Caco-2 (cell line): ENCODE results near the gene SUPV3L1. TPM values are rescaled to one million over a fixed set of nuclear protein-coding genes. Genes with fewer than 3 reads are reported as not detected.

ENCODE experiments used
- BruUV-seq: library from RNA; stranded (reverse); fragments of 400-500 nt; replicated peaks from 2 replicates; lab custom pipeline; 2021; lab: Mats Ljungman, UMichigan
- CTCF ChIA-PET: fragments of 300-600 bp; sonication (Branson Sonifier 250); formaldehyde crosslinking; loops from one replicate; lab custom pipeline; 2022; ENCODE audit warnings: antibody characterized with exemption; lab: Charles Lee
- POLR2A ChIA-PET: fragments of 300-600 bp; sonication (Branson Sonifier 250); formaldehyde crosslinking; loops from one replicate; lab custom pipeline; 2022; ENCODE audit warnings: antibody characterized with exemption; lab: Charles Lee
- DNase-seq, 2 experiments: peaks; one replicate each; pipeline versions ENCODE4 v3.0.0 to v3.0.0-alpha.2; 2020 to 2022
- H3K27me3 ChIP-seq: replicated peaks from 2 replicates; pipeline ENCODE4 v1.6.0; 2011; ENCODE audit warnings: low read length; ENCODE audit not compliant: control insufficient read depth, insufficient read depth
- H3K36me3 ChIP-seq: 2 replicates; pipeline ENCODE4 v1.5.1; 2011; ENCODE audit warnings: low read length; ENCODE audit not compliant: control insufficient read depth, insufficient read depth
- H3K4me1 ChIP-seq: fragments of 250-450 bp; sonication (Bioruptor Pico); 2 replicates; pipeline ENCODE4 v1.5.1; 2020; ENCODE audit warnings: mild to moderate bottlenecking
- H3K4me3 ChIP-seq: 2 replicates; pipeline ENCODE4 v1.5.1; 2011; ENCODE audit warnings: low read depth, mild to moderate bottlenecking, control low read depth, low read length
- H3K9me3 ChIP-seq: fragments of 250-450 bp; sonication (Bioruptor Pico); 2 replicates; pipeline ENCODE4 v1.5.1; 2020; ENCODE audit warnings: mild to moderate bottlenecking, moderate library complexity
- H3K27ac Mint-ChIP-seq: one replicate; pipeline ENCODE4 v1.8.0; 2022; ENCODE audit warnings: mixed read lengths; ENCODE audit not compliant: unreplicated experiment
- H3K27me3 Mint-ChIP-seq: one replicate; pipeline ENCODE4 v1.8.0; 2022; ENCODE audit warnings: mixed read lengths; ENCODE audit not compliant: insufficient read depth, unreplicated experiment
- H3K36me3 Mint-ChIP-seq: one replicate; pipeline ENCODE4 v1.8.0; 2022; ENCODE audit warnings: mild to moderate bottlenecking, mixed read lengths; ENCODE audit not compliant: insufficient read depth, unreplicated experiment
- H3K4me1 Mint-ChIP-seq: one replicate; pipeline ENCODE4 v1.8.0; 2022; ENCODE audit warnings: low read depth, mixed read lengths; ENCODE audit not compliant: unreplicated experiment
- H3K4me3 Mint-ChIP-seq: one replicate; pipeline ENCODE4 v1.8.0; 2022; ENCODE audit warnings: mild to moderate bottlenecking, moderate library complexity, mixed read lengths; ENCODE audit not compliant: unreplicated experiment
- H3K9me3 Mint-ChIP-seq: one replicate; pipeline ENCODE4 v1.8.0; 2022; ENCODE audit warnings: mixed read lengths; ENCODE audit not compliant: unreplicated experiment
- intact Hi-C: fragments of 100-400 bp; cut with micrococcal nuclease; formaldehyde crosslinking; loops from one replicate; pipeline ENCODE4 v1.10.0; 2022; ENCODE audit not compliant: unreplicated experiment
- total RNA-seq: library from RNA; stranded (reverse); gene quantifications from 2 replicates; pipeline ENCODE4 v1.2.3, GENCODE V29; 2022
- TF ChIP-seq, protein P1 (sequence below), 2 experiments: fragments of 200-600 bp in 1 of 2; IDR thresholded peaks; 1 replicate in 1 of 2; 2 replicates in 1 of 2; pipeline versions ENCODE4 v1.5.1 to v1.8.0; 2011 to 2022; ENCODE audit warnings: antibody characterized with exemption in 1 of 2, control low read depth in 1 of 2, inconsistent platforms in 1 of 2, low read depth in 1 of 2, low read length in 1 of 2, mild to moderate bottlenecking in 1 of 2, moderate library complexity in 1 of 2; ENCODE audit not compliant: insufficient read depth in 1 of 2, severe bottlenecking in 1 of 2, unreplicated experiment in 1 of 2

SUPV3L1 gene
- total RNA-seq, 1 experiment from 2014 or later, result 77.1 TPM

DNA sequence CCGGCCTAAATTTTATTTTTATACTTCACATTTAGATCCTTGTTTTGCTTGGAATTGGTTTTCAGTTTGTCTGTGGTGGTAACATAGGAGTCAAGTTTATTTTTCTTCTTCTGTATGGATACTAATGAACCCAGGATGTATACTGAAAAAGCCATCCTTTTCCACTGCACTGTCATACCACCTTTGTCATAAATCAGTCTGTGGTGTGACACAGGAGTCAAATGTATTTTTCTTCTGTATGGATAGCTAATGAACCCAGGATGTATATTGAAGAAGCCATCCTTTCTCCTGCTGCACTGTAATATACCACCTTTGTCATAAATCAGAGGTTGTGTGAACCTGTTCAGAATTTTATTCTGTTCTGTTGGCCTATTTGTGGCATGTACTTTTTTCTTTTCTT, 34.7 kb upstream of the SUPV3L1 start:
- Histone ChIP-seq H3K9me3 (no peaks in the 10 kb centered on the region), H3K4me1 (no peaks in the 10 kb centered on the region), H3K4me3 (no peak overlapping the region), H3K27me3 (no peaks in the 10 kb centered on the region), H3K36me3 (peaks cover 3% of the 10 kb centered on the region; the same call in 1 of the 2 replicates)
- CTCF ChIA-PET, result no interaction called here
- POLR2A ChIA-PET, result interaction anchor here (0.6 kb wide), 1 partner anchor 9 kb away, joined by 3 read pairs; no protein-coding TSS in a partner anchor
- H3K4me1 Mint-ChIP-seq, result no peaks in the 10 kb centered on the region
- DNase-seq, result no peak
- intact Hi-C loops, result no loop called here
- TF ChIP-seq, protein P1, sequence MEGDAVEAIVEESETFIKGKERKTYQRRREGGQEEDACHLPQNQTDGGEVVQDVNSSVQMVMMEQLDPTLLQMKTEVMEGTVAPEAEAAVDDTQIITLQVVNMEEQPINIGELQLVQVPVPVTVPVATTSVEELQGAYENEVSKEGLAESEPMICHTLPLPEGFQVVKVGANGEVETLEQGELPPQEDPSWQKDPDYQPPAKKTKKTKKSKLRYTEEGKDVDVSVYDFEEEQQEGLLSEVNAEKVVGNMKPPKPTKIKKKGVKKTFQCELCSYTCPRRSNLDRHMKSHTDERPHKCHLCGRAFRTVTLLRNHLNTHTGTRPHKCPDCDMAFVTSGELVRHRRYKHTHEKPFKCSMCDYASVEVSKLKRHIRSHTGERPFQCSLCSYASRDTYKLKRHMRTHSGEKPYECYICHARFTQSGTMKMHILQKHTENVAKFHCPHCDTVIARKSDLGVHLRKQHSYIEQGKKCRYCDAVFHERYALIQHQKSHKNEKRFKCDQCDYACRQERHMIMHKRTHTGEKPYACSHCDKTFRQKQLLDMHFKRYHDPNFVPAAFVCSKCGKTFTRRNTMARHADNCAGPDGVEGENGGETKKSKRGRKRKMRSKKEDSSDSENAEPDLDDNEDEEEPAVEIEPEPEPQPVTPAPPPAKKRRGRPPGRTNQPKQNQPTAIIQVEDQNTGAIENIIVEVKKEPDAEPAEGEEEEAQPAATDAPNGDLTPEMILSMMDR (IDR thresholded peaks at IDR 0.05; ENCODE audit: insufficient read depth in 1 of 2, low read depth in 1 of 2, low read length in 1 of 2, severe bottlenecking in 1 of 2, unreplicated experiment in 1 of 2), result no peak
- H3K27ac Mint-ChIP-seq, result no peak overlapping the region
- BruUV-seq, result no TSS peak
- H3K9me3 Mint-ChIP-seq, result no peaks in the 10 kb centered on the region
- no peaks in the 10 kb centered on the region for H3K27me3 Mint-ChIP-seq
- H3K4me3 Mint-ChIP-seq, result no peak overlapping the region
- peaks cover 28% of the 10 kb centered on the region for H3K36me3 Mint-ChIP-seq

DNA sequence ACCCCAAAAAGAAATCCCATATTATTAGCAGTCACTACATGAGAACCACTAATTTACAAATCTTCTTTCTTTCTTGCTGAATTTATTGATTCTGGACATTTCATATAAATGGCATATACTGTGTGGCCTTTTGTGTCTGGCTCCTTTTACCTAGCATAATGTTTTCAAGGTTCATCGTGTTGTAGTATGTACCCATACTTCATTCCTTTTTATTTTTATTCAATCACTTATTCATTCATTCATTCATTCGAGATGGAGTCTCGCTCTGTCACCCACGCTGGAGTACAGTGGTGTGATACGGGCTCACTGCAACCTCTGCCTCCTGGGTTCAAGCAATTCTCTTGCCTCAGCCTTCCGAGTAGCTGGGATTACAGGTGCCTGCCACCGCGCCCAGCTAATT, 34.2 kb upstream of the SUPV3L1 start:
- TF ChIP-seq, protein P1 (IDR thresholded peaks at IDR 0.05; ENCODE audit: insufficient read depth in 1 of 2, low read depth in 1 of 2, low read length in 1 of 2, severe bottlenecking in 1 of 2, unreplicated experiment in 1 of 2), result no peak
- no peak overlapping the region for H3K27ac Mint-ChIP-seq
- ChIA-PET CTCF (no interaction called here), POLR2A (interaction anchor here (0.6 kb wide), 1 partner anchor 10 kb away, joined by 3 read pairs; no protein-coding TSS in a partner anchor)
- no TSS peak for BruUV-seq
- H3K4me3 Mint-ChIP-seq, result no peak overlapping the region
- no peaks in the 10 kb centered on the region for H3K4me1 Mint-ChIP-seq
- no peak overlapping the region for H3K4me3 ChIP-seq
- DNase-seq, result no peak
- peaks cover 28% of the 10 kb centered on the region for H3K36me3 Mint-ChIP-seq
- H3K9me3 Mint-ChIP-seq, result no peaks in the 10 kb centered on the region
- intact Hi-C loops, result no loop called here
- H3K36me3 ChIP-seq, result peaks cover 3% of the 10 kb centered on the region; the same call in 1 of the 2 replicates
- no peaks in the 10 kb centered on the region for H3K27me3 ChIP-seq
- H3K4me1 ChIP-seq, result no peaks in the 10 kb centered on the region
- H3K27me3 Mint-ChIP-seq, result no peaks in the 10 kb centered on the region
- no peaks in the 10 kb centered on the region for H3K9me3 ChIP-seq

DNA sequence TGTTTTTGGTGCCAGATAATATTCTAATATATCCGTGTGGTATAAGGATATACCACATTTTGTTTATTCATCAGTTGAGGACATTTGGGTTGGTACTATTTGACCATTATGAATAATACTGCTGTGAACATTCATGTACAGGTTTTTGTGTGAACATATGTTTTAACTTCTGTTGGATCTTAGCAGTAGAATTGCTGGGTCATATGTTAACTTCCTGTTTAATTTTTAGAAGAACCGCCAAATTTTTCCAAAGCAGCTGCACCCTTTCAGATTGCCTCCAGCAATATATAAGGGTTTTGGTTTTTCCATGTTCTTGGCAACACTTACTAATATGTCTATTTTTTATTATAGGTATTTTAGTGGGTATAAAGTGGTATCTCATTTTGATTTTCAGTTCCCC, 33.3 kb upstream of the SUPV3L1 start:
- no peaks in the 10 kb centered on the region for H3K9me3 Mint-ChIP-seq
- no peaks in the 10 kb centered on the region for H3K27me3 ChIP-seq
- peaks cover 3% of the 10 kb centered on the region; the same call in 1 of the 2 replicates for H3K36me3 ChIP-seq
- H3K36me3 Mint-ChIP-seq, result peaks cover 26% of the 10 kb centered on the region
- ChIA-PET POLR2A (no interaction called here), CTCF (no interaction called here)
- TF ChIP-seq, protein P1 (IDR thresholded peaks at IDR 0.05; ENCODE audit: insufficient read depth in 1 of 2, low read depth in 1 of 2, low read length in 1 of 2, severe bottlenecking in 1 of 2, unreplicated experiment in 1 of 2), result no peak
- no peaks in the 10 kb centered on the region for H3K9me3 ChIP-seq
- intact Hi-C loops, result no loop called here
- no peaks in the 10 kb centered on the region for H3K27me3 Mint-ChIP-seq
- no peak for DNase-seq
- no peaks in the 10 kb centered on the region for H3K4me1 ChIP-seq
- no peak overlapping the region for H3K4me3 Mint-ChIP-seq
- no peak overlapping the region for H3K27ac Mint-ChIP-seq
- H3K4me3 ChIP-seq, result no peak overlapping the region
- BruUV-seq, result no TSS peak
- no peaks in the 10 kb centered on the region for H3K4me1 Mint-ChIP-seq
